Stimulated activated CD8-positive, alpha-beta memory T cell treated with anti-CD3 and anti-CD28 coated beads, Interleukin-15, amount 100 ng/mL, for 48 hours (primary cell): ENCODE data around the gene RPS18.

Experiments
- DNase-seq, 2 donors: peaks; one replicate each; pipeline ENCODE4 v3.0.0-alpha.2; 2020; ENCODE audit warnings: low read depth in 2 of 2

Gene RPS18

GRCh38 chr6:33314943-33315792, 43.3 kb downstream of the RPS18 start:
- DNase-seq: no peak

GRCh38 chr6:33315793-33316602, 44.1 kb downstream of the RPS18 start:
- no peak for DNase-seq

DNA sequence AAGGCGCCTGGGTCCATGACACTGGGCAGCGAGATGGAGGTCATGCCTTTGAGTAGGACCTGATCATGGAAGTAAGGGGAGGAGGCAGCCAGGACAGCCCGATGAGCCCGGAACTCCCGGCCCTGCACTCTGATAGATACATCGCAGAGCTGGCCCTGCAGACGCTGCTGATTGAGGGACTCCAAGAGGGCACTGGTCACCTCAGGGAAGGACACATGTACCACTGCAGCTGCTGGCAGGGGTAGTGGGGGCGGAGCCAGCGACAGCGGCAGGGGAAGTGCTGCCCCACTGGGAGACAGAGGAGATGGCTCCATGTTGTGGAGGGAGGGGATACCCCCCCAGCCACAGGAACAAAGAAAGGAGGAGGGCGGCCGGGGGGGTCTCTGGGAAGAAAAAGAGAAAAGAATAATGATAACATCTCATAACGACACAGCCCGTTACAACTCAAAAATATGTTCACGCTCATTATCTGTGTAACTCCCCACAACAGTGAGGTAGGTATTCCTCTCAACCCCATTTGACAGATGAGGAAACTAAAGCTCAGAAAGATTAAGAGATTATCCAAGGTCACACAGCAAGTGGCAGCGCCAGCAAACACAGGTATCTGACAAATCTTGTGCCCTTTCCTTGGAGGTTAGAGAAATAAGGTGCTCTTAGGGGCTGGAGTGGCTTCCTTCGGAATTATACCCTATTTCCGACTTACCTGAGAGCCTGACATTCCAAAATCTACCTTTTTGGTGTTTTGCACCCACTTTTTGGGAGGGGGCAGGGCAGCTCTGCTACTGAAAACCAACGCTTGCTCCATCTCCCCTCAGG, 44.9 kb downstream of the RPS18 start:
- no peak for DNase-seq

DNA sequence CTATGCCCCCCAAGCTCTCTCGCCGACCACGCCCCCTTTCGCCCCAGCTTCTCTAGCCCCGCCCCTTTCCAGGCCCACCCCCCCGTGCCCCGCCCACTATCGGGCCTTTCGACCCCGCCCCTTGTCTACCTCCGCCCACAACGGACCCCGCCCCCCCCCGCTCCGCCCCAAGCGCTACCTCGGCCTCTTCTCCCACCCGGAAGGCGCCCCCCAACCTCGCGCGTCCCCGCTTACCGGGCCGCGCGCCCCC, 45.5 kb downstream of the RPS18 start:
- no peak for DNase-seq

GRCh38 chr6:33317669-33318425, 46.0 kb downstream of the RPS18 start, which contains the start of gene ZBTB22:
ZBTB22 (minus strand) TSS chr6:33317744; CDS start chr6:33316916, 828 bp downstream.
- peak; percentile 91 for DNase-seq

DNA sequence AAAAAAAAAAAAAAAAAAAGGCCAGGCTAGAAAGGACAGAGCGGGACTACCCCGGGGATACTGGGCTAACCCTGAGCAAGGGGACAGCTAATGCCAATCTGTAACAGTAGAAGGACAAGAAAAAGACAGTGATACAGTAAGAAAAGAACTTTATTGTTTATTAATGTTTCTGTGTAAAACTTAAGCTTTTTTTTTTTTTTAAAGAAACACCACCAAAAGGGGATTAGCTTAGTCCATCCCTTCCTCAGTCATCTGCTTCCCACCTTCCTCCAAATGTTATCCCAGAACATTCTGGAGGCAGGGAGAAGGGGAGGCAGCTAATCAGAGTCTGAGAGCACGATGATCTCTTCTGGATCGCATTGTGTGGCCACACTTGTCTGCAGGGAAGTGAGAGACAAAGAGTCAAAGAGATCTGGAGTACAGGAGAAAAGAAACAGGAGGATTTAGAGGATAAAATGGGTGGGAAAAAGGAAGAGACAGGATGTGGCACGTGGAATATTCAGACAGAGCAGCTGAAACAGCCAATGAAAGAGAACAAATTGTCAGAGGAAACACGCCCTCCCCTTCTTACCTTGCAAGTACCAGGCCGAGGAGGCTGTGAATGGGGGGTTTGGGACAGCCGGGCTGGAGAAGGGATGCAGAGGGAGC, 46.7 kb downstream of the RPS18 start:
- no peak for DNase-seq

DNA sequence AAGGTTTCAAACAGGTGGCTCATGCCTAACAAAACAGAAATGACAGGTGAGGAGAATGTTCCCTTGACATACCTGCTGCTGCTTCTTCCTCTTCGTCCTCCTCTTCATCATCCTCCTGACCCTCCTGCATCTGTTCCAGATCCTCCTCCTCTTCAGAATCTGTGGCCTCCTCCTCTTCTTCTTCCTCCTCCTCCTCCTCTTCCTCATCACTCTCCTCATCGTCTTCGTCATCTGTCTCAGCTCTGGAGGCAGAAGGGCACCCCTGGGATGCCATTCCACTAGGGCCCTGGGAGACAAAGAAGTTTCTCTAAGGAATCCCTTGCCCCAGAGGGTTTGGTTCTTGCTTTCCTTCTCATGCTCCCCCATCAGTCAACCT, 48.1 kb downstream of the RPS18 start:
- no peak for DNase-seq

GRCh38 chr6:33320315-33321181, 48.7 kb downstream of the RPS18 start:
- no peak for DNase-seq

DNA sequence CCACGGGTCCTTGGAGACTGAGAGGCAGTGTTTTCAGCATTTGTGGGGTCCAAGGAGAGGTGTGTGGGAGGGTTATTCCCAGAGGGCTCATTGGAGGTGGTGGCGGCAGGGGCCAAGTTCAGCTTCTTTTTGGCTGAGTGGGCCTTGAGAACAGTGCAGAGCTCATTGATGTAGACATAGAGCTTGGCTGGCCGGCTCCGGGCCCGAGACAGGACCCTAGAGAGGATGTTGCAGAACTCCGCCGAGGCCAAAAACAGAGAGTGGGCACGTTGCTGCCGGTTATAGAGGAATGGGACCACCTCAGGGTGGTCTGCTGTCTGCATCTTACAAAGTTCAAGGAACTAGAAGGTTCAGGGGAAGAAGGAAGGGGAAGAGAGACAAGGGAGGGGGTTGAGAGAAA, 49.4 kb downstream of the RPS18 start:
- no peak for DNase-seq

GRCh38 chr6:33323623-33323948, 51.7 kb downstream of the RPS18 start:
- no peak for DNase-seq

DNA sequence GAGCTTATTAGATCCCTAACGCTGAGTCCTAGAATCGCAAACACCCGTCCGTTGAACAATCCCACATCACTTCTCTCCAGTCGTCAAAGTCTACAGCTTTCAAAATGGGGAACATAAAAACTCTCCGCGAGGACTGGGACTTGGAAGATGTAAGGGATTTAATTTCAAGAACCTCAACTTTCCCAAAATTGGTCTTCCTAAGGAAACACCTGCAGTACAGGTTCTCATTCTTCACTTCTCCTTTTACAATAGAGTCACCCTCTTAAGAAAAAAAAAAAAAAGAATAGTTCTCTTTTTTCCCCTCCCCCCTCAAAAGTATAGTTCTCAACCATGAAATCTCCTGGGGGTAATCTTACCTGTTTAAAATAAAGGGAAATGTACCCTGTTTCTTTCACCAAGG, 52.2 kb downstream of the RPS18 start:
- no peak for DNase-seq
